T1000 (cell line): Measurements from ENCODE around the gene GLIS1.

Experiments used
- DNase-seq: peaks from one replicate; lab custom pipeline; 2025; ENCODE audit warnings: mixed read lengths; lab: John Stamatoyannopoulos, UW

The GLIS1 gene

GRCh38 chr1:53593758-53594380 is 145.1 kb downstream of the GLIS1 start:
- no peak for DNase-seq

- no peak for DNase-seq
Observed at GRCh38 chr1:53592985-53593757, 145.8 kb downstream of the GLIS1 start.

- DNase-seq: no peak
Observed at GRCh38 chr1:53592521-53592982, 146.4 kb downstream of the GLIS1 start.

GRCh38 chr1:53591924-53592323 is 147.0 kb downstream of the GLIS1 start:
- no peak for DNase-seq

GRCh38 chr1:53590531-53591515 is 148.1 kb downstream of the GLIS1 start:
- no peak for DNase-seq

GRCh38 chr1:53590104-53590503 is 148.9 kb downstream of the GLIS1 start:
- no peak for DNase-seq

- DNase-seq: no peak
Observed at GRCh38 chr1:53589043-53589887, 149.7 kb downstream of the GLIS1 start.

GRCh38 chr1:53588053-53588779 is 150.7 kb downstream of the GLIS1 start:
- no peak for DNase-seq

GRCh38 chr1:53587252-53587988 is 151.5 kb downstream of the GLIS1 start:
- DNase-seq: no peak

- DNase-seq: no peak
Observed at GRCh38 chr1:53586765-53587164, 152.2 kb downstream of the GLIS1 start.

DNA sequence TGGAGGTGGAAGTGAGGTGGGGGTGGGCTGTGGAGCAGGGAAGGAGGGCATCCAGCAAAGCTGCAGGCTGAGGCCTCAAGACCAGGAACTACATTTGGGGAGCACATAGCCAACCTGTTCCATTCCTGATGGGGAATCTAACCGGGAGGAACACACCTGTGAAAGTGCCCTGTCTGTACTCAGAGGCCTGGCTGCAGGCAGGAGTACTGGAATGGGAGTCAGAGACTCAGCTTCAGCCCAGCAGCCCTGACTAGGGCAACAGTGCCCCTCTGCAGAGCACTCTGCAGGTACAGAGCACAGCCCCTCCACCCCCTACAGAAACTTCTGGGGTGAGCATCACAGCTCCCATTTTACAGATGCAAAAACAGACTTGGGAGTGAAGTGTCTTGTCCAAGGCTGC is 153.4 kb downstream of the GLIS1 start:
- DNase-seq: no peak

GRCh38 chr1:53585129-53585528 is 153.8 kb downstream of the GLIS1 start:
- DNase-seq: no peak

- no peak for DNase-seq
Observed at GRCh38 chr1:53584777-53585107, 154.2 kb downstream of the GLIS1 start.

GRCh38 chr1:53583868-53584776 is 154.8 kb downstream of the GLIS1 start:
- no peak for DNase-seq

GRCh38 chr1:53583021-53583867 is 155.7 kb downstream of the GLIS1 start:
- DNase-seq: no peak

- DNase-seq: no peak
Observed at GRCh38 chr1:53582211-53583020, 156.5 kb downstream of the GLIS1 start.

DNA sequence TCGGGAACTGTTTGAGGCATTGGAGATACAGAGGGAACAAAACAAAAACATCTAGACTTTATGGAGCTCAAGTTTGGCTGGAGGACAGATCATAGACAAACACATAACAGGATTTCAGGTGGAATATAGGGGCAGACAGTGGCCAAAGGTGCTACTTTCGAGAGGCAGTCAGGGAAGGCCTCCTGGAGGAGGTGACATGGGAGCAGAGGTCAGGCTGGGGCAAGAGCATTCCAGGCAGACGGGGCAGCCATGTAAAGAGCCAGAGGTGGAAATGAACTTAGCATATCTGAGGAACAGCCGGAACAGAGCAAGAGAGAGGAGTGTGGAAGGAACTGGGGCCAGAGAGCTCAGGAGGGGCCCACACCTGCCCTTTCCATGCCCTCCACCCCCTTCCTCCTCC is 157.5 kb downstream of the GLIS1 start:
- no peak for DNase-seq
